ENCODE results near the gene SSRP1. TPM values are rescaled to one million over a fixed set of nuclear protein-coding genes. Genes with fewer than 3 reads are reported as not detected.
A peak's percentile ranks its signal among the peaks of the same experiment; 100 is the strongest.

SSRP1 gene
- total and polyA plus RNA-seq, 3 experiments from 2014 or later: 44.5 to 314 (median 308) TPM

DNA sequence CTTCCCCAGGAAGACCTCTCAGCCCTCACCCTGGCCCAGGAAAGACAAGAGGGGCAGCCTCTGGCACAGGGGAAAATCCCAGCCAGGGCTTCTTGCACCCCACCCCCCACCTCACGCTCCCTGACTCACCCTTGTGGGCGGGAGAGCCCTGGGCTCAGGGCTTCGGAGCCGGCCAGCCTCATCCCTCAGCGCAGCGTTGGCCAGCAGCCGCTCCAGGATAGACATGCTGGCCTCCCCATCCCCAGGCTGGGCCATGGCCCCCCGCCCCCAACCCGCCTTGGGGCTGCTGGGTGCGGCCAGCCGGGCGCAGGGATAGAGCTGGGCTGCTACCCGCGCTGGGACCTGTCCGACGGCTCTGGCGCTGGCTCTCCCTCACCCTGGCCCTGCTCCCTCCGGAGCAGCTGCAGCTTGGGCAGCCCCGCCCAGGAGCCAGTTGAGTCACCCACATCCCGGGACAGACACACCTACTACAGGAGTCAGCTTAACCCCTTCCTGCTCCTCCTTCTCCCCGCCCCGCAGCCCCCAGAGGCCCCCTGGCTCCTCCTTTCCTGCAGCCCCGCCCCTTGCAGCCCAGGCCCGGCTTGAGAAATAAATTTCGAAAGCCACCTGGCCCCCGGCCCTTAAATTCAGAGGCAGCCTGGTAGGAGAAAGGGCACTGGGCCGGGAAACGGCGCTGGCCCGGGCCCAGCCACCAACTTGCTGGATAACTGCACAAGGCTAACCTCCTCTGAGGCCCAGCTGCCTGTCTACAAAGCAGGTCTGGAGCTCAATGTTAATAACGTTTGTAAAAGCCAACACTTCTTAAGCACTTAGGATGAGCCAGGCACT lies 24.4 kb downstream of the SSRP1 start:
- no peak for DNase-seq
- Mint-ChIP-seq H3K27me3 (no peaks in the 10 kb centered on the region), H3K9me3 (no peaks in the 10 kb centered on the region), H3K27ac (peak overlapping the region in 1 of 8 donors; percentile 63), H3K36me3 (peaks cover 0 to 10% (median 3%) of the 10 kb centered on the region in 3 donors), H3K4me3 (peak overlapping the region in 6 of 7 donors; percentile 36 to 84 (median 60)), H3K4me1 (peaks cover 8 to 17% (median 11%) of the 10 kb centered on the region in 3 donors)
- ChIA-PET CTCF (no interaction called here), POLR2A (interaction anchor here (0.6 kb wide), 1 partner anchor 14 kb away, joined by 3 read pairs; no protein-coding TSS in a partner anchor)
- Histone ChIP-seq H3K27me3 (ENCODE audit: insufficient read depth, low read length, poor library complexity, severe bottlenecking) (no peaks in the 10 kb centered on the region), H3K4me1 (ENCODE audit: insufficient read depth, low read length) (peaks cover 8% of the 10 kb centered on the region), H3K27ac (ENCODE audit: low read depth, low read length) (no peak overlapping the region), H3K36me3 (ENCODE audit: insufficient read depth, low read length) (no peaks in the 10 kb centered on the region), H3K9me3 (ENCODE audit: low read length) (no peaks in the 10 kb centered on the region), H3K4me3 (ENCODE audit: low read length) (no peak overlapping the region)

GRCh38 chr11:57310630-57311086 lies 25.0 kb downstream of the SSRP1 start:
- no peaks in the 10 kb centered on the region for H3K9me3 Mint-ChIP-seq
- no peaks in the 10 kb centered on the region for H3K36me3 ChIP-seq (ENCODE audit: insufficient read depth, low read length)
- no peaks in the 10 kb centered on the region for H3K27me3 Mint-ChIP-seq
- H3K4me3 Mint-ChIP-seq: peak overlapping the region in 4 of 7 donors; percentile 15 to 66 (median 45)
- no peak for DNase-seq
- H3K27ac ChIP-seq (ENCODE audit: low read depth, low read length): no peak overlapping the region
- H3K4me1 ChIP-seq (ENCODE audit: insufficient read depth, low read length): peaks cover 8% of the 10 kb centered on the region
- H3K4me1 Mint-ChIP-seq: peaks cover 8 to 17% (median 11%) of the 10 kb centered on the region in 3 donors
- ChIA-PET CTCF (no interaction called here), POLR2A (no interaction called here)
- H3K4me3 ChIP-seq (ENCODE audit: low read length): no peak overlapping the region
- H3K27me3 ChIP-seq (ENCODE audit: insufficient read depth, low read length, poor library complexity, severe bottlenecking): no peaks in the 10 kb centered on the region
- H3K9me3 ChIP-seq (ENCODE audit: low read length): no peaks in the 10 kb centered on the region
- H3K27ac Mint-ChIP-seq: peak overlapping the region in 1 of 8 donors; percentile 74
- peaks cover 0 to 10% (median 3%) of the 10 kb centered on the region in 3 donors for H3K36me3 Mint-ChIP-seq

DNA sequence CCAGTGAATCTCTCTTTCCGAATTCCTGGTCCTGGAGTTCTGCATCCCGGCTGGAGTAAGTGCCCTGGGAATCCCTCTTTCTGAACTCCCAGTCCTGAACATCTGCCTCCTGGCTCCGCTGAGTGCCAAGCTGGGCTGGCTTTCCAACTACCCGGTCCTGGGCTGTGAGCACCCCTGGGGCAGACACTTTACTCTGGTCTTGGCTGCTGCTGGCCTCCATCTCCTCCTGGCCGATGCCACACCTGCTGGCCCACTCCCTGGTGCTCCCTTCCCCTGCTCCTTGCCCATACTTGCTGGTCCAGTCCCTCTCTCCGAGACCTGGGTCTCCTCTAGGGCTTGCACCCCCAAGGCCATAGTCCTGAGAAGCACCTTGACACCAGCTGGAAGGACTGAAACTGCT lies 25.6 kb downstream of the SSRP1 start:
- Mint-ChIP-seq H3K27me3 (no peaks in the 10 kb centered on the region), H3K36me3 (peaks cover 0 to 10% (median 3%) of the 10 kb centered on the region in 3 donors), H3K27ac (peak overlapping the region in 2 of 8 donors; percentile 6 to 38), H3K4me1 (peaks cover 8 to 17% (median 11%) of the 10 kb centered on the region in 3 donors), H3K4me3 (no peak overlapping the region), H3K9me3 (no peaks in the 10 kb centered on the region)
- Histone ChIP-seq H3K4me3 (ENCODE audit: low read length) (no peak overlapping the region), H3K27ac (ENCODE audit: low read depth, low read length) (no peak overlapping the region), H3K36me3 (ENCODE audit: insufficient read depth, low read length) (no peaks in the 10 kb centered on the region), H3K9me3 (ENCODE audit: low read length) (no peaks in the 10 kb centered on the region), H3K4me1 (ENCODE audit: insufficient read depth, low read length) (peaks cover 8% of the 10 kb centered on the region), H3K27me3 (ENCODE audit: insufficient read depth, low read length, poor library complexity, severe bottlenecking) (no peaks in the 10 kb centered on the region)
- CTCF ChIA-PET: no interaction called here
- no peak for DNase-seq
- POLR2A ChIA-PET: no interaction called here

DNA sequence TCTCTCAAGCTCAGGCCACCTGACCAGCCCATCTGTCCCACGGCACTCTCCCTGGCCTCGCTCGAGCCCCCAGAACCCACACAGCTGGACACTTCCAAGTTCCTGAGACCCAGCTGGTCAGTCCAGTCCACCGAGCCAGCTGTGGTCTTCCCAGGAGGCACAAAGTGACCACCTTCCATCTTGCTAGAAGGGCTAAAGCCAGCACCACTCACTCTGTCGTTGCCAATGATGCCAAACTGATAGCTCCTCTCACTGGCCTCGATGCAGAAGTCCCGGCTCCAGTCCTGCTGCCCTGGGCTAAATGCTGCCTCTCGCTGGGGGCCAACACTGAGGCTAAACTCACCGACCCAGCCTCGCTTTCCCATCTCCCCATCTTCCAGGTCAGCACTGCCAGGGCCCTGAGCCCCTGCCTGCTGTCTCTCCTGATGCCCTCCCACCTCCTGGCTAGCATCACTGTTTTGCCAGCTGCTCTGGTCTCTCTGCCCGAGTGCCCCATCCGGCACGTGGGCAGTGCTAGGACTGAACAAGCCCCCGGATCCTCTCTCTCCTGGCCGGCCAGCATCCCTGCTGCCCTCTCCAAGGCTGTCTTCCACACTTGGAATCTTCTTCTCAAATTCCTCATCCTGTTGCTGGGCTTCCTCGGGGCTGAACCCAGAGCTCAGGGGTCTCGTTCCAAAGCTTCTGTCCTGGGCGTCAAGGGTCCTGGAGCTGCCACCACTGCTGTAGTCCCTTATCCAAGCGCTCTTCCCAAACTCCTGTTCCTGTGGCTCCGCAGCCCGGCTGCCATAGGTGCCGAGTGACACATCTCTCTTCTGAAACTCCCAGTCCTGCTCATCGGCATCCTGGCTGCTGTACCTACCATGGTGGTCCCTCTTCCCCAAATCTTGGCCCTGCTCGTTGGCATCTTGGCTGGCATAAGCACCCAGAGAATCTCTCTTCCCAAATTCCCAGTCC lies 26.3 kb downstream of the SSRP1 start:
- H3K27ac ChIP-seq (ENCODE audit: low read depth, low read length): no peak overlapping the region
- peaks cover 8% of the 10 kb centered on the region for H3K4me1 ChIP-seq (ENCODE audit: insufficient read depth, low read length)
- no peak for DNase-seq
- CTCF ChIA-PET: no interaction called here
- no peaks in the 10 kb centered on the region for H3K9me3 ChIP-seq (ENCODE audit: low read length)
- Mint-ChIP-seq H3K36me3 (peaks cover 0 to 9% (median 3%) of the 10 kb centered on the region in 3 donors), H3K27ac (peak overlapping the region in 1 of 8 donors; percentile 34), H3K4me1 (peaks cover 8 to 17% (median 11%) of the 10 kb centered on the region in 3 donors), H3K9me3 (no peaks in the 10 kb centered on the region), H3K27me3 (no peaks in the 10 kb centered on the region), H3K4me3 (no peak overlapping the region)
- POLR2A ChIA-PET: no interaction called here
- H3K27me3 ChIP-seq (ENCODE audit: insufficient read depth, low read length, poor library complexity, severe bottlenecking): no peaks in the 10 kb centered on the region
- H3K36me3 ChIP-seq (ENCODE audit: insufficient read depth, low read length): no peaks in the 10 kb centered on the region
- H3K4me3 ChIP-seq (ENCODE audit: low read length): no peak overlapping the region

- Histone ChIP-seq H3K36me3 (ENCODE audit: insufficient read depth, low read length) (no peaks in the 10 kb centered on the region), H3K27me3 (ENCODE audit: insufficient read depth, low read length, poor library complexity, severe bottlenecking) (no peaks in the 10 kb centered on the region), H3K4me1 (ENCODE audit: insufficient read depth, low read length) (peaks cover 8% of the 10 kb centered on the region), H3K4me3 (ENCODE audit: low read length) (no peak overlapping the region), H3K9me3 (ENCODE audit: low read length) (no peaks in the 10 kb centered on the region), H3K27ac (ENCODE audit: low read depth, low read length) (no peak overlapping the region)
- DNase-seq: no peak
- peaks cover 0 to 5% (median 1%) of the 10 kb centered on the region in 3 donors for H3K36me3 Mint-ChIP-seq
- POLR2A ChIA-PET: no interaction called here
- H3K27ac Mint-ChIP-seq: no peak overlapping the region
- H3K4me1 Mint-ChIP-seq: peaks cover 6 to 17% (median 11%) of the 10 kb centered on the region in 3 donors
- no peaks in the 10 kb centered on the region for H3K27me3 Mint-ChIP-seq
- no peak overlapping the region for H3K4me3 Mint-ChIP-seq
- CTCF ChIA-PET: no interaction called here
- H3K9me3 Mint-ChIP-seq: no peaks in the 10 kb centered on the region
These were observed 27.1 kb downstream of the SSRP1 start for GRCh38 chr11:57308426-57309060.

DNA sequence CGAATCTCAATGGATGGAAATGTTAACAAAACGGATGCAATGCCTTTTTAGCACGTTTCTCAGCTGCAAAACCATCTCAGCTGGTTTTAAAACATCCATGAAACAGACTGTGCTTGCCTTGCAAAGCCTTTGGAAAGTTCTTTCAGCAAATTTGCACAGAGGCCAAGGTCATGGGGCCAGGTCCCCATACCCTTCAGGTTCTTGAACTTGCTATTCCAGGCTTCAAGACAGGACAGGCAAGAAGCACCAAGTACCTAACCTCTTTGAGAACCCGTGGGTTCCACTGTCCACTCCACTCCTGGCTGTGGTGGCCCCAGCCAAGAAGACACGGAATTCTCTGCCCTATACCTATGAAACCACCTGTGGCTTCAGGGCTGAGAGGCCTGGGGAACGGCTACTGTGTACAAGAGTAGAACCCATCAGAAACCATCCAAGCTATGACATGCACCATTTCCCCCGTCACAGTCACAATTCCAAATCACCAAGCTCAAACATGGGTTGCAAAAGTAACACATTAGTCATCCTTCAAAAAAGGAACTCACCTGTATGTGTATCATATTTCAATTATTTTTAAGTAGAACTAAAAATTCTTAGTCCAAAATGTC lies 27.9 kb downstream of the SSRP1 start:
- Histone ChIP-seq H3K27ac (ENCODE audit: low read depth, low read length) (no peak overlapping the region), H3K36me3 (ENCODE audit: insufficient read depth, low read length) (no peaks in the 10 kb centered on the region), H3K9me3 (ENCODE audit: low read length) (no peaks in the 10 kb centered on the region), H3K27me3 (ENCODE audit: insufficient read depth, low read length, poor library complexity, severe bottlenecking) (no peaks in the 10 kb centered on the region), H3K4me3 (ENCODE audit: low read length) (no peak overlapping the region), H3K4me1 (ENCODE audit: insufficient read depth, low read length) (peaks cover 8% of the 10 kb centered on the region)
- peaks cover 6 to 17% (median 11%) of the 10 kb centered on the region in 3 donors for H3K4me1 Mint-ChIP-seq
- ChIA-PET CTCF (interaction anchor here (1.1 kb wide), 1 partner anchor 151 kb away, joined by 3 read pairs; no protein-coding TSS in a partner anchor), POLR2A (no interaction called here)
- H3K36me3 Mint-ChIP-seq: peaks cover 0 to 3% (median 1%) of the 10 kb centered on the region in 3 donors
- no peaks in the 10 kb centered on the region for H3K9me3 Mint-ChIP-seq
- H3K4me3 Mint-ChIP-seq: no peak overlapping the region
- no peak overlapping the region for H3K27ac Mint-ChIP-seq
- DNase-seq: no peak
- no peaks in the 10 kb centered on the region for H3K27me3 Mint-ChIP-seq

GRCh38 chr11:57306940-57307565 lies 28.6 kb downstream of the SSRP1 start:
- CTCF ChIA-PET: interaction anchor here (1.1 kb wide), 1 partner anchor 151 kb away, joined by 3 read pairs; no protein-coding TSS in a partner anchor

More at GRCh38 chr11:57306940-57307565, 28.6 kb downstream of the SSRP1 start:
- no peak overlapping the region for H3K27ac ChIP-seq (ENCODE audit: low read depth, low read length)
- DNase-seq: no peak
- POLR2A ChIA-PET: no interaction called here
- H3K27ac Mint-ChIP-seq: no peak overlapping the region
- peaks cover 0 to 4% (median 0%) of the 10 kb centered on the region in 3 donors for H3K36me3 Mint-ChIP-seq
- H3K27me3 ChIP-seq (ENCODE audit: insufficient read depth, low read length, poor library complexity, severe bottlenecking): no peaks in the 10 kb centered on the region
- H3K27me3 Mint-ChIP-seq: no peaks in the 10 kb centered on the region
- peaks cover 3 to 14% (median 7%) of the 10 kb centered on the region in 3 donors for H3K4me1 Mint-ChIP-seq
- no peaks in the 10 kb centered on the region for H3K9me3 ChIP-seq (ENCODE audit: low read length)
- peaks cover 7% of the 10 kb centered on the region for H3K4me1 ChIP-seq (ENCODE audit: insufficient read depth, low read length)
- no peak overlapping the region for H3K4me3 ChIP-seq (ENCODE audit: low read length)
- H3K4me3 Mint-ChIP-seq: no peak overlapping the region
- H3K9me3 Mint-ChIP-seq: no peaks in the 10 kb centered on the region
- no peaks in the 10 kb centered on the region for H3K36me3 ChIP-seq (ENCODE audit: insufficient read depth, low read length)
